ENCODE measurements around the gene PLP2.
"Not testable (repeated sequence)": the region's sequence is repeated elsewhere in the genome, so short reads cannot be mapped to it uniquely, and the experiment has no call there.

The PLP2 gene

DNA sequence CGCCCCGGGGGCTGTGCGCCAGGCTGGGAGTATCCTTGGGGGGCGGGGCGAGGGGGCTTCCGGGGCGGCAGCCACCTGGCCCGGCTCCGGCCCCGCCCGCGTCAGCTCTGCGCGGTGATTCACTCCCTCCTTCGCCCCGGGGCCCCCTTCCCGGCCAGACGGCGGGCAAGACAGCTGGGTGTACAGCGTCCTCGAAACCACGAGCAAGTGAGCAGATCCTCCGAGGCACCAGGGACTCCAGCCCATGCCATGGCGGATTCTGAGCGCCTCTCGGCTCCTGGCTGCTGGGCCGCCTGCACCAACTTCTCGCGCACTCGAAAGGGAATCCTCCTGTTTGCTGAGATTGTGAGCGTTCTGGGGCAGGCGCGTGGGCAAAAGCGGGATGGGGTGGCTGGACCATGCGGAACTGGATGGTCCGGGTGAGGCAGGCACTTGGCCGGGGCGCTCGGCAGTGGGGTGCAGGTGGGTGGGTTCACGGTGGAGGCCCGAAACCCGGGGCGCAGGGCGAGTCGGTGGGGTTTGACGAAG is at the start of gene PLP2:
PLP2 (plus strand) TSS at position 147 of the 528 bp plus-strand sequence; CDS start at position 250, 103 bp downstream.
- DNase-seq (ENCODE audit: low read depth in 4 of 4, low spot score in 1 of 4) = peak in 2 of 4 experiments; percentile 56 to 73

DNA sequence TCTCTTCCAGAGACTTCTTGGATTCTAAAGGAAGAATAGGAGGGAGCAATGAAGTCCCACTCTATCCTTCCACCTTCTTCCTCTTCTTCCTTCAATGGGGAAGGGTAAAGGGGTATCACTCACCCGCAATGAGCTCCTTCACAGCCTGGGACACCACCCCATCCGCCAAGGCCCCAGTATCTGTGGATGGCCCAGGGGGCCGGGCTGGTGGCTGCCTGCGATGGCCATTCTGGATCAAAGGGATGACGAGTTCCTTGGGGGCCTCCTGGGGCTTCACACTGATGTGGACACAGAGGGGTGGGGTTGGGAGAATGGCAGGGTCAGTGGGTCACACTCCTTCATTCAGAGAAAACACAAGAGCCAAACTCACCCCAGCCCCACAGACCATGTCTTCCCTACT is 49.2 kb upstream of the PLP2 start:
- DNase-seq (ENCODE audit: low read depth in 4 of 4, low spot score in 1 of 4) = no peak

- DNase-seq (ENCODE audit: low read depth in 4 of 4, low spot score in 1 of 4) = not testable (repeated sequence)
Observed at GRCh38 chrX:49127742-49128258, 43.9 kb upstream of the PLP2 start.

GRCh38 chrX:49129427-49129826 is 42.3 kb upstream of the PLP2 start:
- no peak for DNase-seq (ENCODE audit: low read depth in 4 of 4, low spot score in 1 of 4)

- not testable (repeated sequence) for DNase-seq (ENCODE audit: low read depth in 4 of 4, low spot score in 1 of 4)
Observed at GRCh38 chrX:49132275-49132674, 39.4 kb upstream of the PLP2 start.

DNA sequence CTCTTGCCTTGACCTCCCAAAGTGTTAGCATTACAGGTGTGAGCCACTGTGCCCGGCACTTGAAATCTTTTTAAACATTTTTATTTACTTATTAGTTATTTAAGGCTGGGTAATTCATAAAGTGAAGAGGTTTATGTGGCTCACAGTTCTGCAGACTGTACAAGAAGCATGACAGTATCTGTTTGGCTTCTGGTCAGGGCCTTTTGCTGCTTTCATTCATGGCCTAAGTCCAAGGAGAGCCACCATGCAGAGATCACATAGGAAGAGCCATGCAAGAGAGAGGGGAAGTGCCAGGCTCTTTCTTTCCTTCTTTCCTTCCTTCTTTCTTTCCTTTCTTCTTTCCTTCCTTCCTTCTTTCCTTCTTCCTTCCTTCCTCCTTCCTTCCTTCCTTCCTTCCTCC is 37.9 kb upstream of the PLP2 start:
- DNase-seq (ENCODE audit: low read depth in 4 of 4, low spot score in 1 of 4) = no peak

DNA sequence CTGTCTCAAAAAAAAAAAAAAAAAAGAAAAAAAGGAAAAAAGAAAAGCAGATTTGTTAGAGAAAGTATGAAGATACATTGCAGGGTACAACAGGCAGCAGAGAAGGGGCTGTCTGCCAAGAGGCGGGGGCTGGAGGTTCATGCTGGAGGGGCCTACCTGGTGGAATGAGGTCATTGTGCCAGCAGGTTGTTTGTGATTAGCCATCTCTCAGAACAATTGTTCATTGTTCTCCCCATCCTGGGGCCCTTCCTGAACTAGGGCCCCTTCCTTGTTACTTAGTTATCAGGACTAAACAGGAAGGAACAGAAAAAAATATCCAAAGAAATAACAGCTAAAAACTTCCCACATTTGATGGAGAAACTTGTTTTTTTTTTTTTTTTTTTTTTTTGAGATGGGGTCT is 34.2 kb upstream of the PLP2 start:
- no peak for DNase-seq (ENCODE audit: low read depth in 4 of 4, low spot score in 1 of 4)

GRCh38 chrX:49139713-49140112 is 32.0 kb upstream of the PLP2 start:
- DNase-seq (ENCODE audit: low read depth in 4 of 4, low spot score in 1 of 4) = no peak

- DNase-seq (ENCODE audit: low read depth in 4 of 4, low spot score in 1 of 4) = not testable (repeated sequence)
Observed at GRCh38 chrX:49142264-49142663, 29.4 kb upstream of the PLP2 start.

- not testable (repeated sequence) for DNase-seq (ENCODE audit: low read depth in 4 of 4, low spot score in 1 of 4)
Observed at GRCh38 chrX:49143154-49143553, 28.5 kb upstream of the PLP2 start.

DNA sequence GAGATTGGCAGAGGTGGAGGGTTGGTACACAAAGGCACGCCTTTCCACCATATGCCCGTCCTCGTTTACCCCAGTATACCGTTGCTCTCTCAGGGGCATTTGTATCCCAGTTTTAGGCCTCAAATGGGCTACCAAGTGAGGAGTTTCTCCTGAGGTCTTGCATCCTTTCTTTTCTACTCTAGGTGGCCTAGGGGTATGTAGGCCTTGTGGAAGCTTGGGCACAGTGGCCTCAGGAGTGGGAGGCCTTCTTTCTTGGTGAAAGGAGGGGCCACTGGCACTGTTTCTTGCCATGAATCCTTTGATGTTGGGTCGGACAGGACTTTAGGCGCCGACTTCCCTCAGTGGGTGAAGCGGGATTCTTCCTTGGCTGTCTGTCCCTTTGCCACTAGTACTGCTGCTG is 24.4 kb upstream of the PLP2 start:
- no peak for DNase-seq (ENCODE audit: low read depth in 4 of 4, low spot score in 1 of 4)

GRCh38 chrX:49147936-49148335 is 23.8 kb upstream of the PLP2 start:
- no peak for DNase-seq (ENCODE audit: low read depth in 4 of 4, low spot score in 1 of 4)

DNA sequence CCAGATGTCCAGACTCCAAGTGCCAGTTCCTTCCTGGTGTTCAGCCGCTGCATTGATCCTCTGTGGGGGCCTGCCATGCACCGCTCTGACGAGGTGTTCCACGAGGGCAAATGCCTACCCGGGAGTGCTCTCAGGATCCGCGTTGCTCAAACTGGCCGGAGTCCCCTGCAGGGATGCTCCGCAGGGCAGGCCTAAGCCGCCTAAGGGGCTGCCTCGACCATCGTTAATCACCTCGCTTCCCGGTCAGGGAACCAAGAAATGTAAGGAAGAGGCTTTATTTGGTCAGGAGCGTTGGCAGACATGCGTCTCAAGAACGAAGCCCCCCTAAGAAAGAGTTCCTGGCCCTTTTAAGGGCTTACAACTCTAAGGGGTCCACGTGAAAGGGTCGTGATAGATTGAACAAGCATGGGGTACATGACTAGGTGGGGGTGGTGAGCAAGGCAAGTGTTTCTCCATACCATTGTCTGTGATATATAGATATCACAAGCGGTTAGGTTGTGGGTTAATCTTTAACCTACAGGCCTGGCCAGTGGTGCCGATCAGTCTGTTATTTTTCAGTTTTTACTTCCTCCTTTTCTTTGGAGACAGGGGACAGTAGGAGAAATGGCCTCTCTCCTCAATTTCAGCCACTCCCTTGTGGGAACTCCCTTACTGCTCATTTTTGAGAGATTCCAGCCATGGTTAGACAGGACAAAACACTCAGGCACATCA is 23.2 kb upstream of the PLP2 start:
- not testable (repeated sequence) for DNase-seq (ENCODE audit: low read depth in 4 of 4, low spot score in 1 of 4)

DNA sequence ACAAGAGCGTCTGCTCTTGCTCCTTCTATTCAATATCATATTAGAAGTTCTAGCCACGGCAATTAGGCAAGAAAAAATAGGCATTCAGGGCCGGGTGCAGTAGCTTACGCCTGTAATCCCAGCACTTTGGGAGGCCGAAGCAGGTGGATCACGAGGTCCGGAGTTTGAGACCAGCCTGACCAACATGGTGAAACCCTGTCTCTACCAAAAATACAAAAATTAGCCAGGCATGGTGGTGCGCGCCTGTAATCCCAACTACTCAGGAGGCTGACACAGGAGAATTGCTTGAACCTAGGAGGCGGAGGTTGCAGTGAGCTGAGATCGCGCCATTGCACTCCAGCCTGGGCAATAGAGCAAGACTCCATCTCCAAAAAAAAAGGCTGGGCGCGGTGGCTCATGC is 22.4 kb upstream of the PLP2 start:
- DNase-seq (ENCODE audit: low read depth in 4 of 4, low spot score in 1 of 4) = not testable (repeated sequence)

- DNase-seq (ENCODE audit: low read depth in 4 of 4, low spot score in 1 of 4) = no peak
Observed at GRCh38 chrX:49153467-49153866, 18.2 kb upstream of the PLP2 start.

DNA sequence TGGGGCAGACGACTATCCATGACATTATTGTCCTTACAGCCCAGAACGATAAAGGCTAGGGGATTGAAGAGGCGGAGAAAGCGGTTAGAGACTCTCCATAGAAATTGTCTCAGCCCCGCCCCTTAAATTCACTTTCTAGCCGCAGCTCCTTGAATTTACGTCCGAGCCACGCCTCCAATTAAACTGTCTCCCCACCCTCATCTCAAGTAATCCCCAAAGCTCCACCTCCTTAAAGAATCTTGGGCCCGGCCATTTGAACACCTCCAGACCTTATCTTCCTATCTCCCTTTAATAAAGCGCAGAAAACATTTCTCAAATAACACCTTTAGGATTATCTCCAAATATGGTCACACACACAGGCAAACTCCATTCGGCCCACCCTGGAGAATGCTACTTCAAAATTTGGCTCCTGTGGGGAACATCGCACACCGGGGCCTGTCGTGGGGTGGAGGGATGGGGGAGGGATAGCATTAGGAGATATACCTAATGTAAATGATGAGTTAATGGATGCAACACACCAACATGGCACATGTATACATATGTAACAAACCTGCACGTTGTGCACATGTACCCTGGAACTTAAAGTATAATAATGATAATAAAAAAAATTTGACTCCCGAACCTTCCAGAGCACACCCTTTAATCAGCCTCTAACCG is 16.3 kb upstream of the PLP2 start:
- no peak for DNase-seq (ENCODE audit: low read depth in 4 of 4, low spot score in 1 of 4)

- DNase-seq (ENCODE audit: low read depth in 4 of 4, low spot score in 1 of 4) = peak; percentile 59 to 74 (median 71)
Observed at GRCh38 chrX:49155900-49156837, 15.5 kb upstream of the PLP2 start.

GRCh38 chrX:49157194-49157593 is 14.5 kb upstream of the PLP2 start:
- no peak for DNase-seq (ENCODE audit: low read depth in 4 of 4, low spot score in 1 of 4)

GRCh38 chrX:49160908-49161307 is 10.8 kb upstream of the PLP2 start:
- no peak for DNase-seq (ENCODE audit: low read depth in 4 of 4, low spot score in 1 of 4)

GRCh38 chrX:49161632-49162031 is 10.1 kb upstream of the PLP2 start:
- DNase-seq (ENCODE audit: low read depth in 4 of 4, low spot score in 1 of 4) = no peak

- no peak for DNase-seq (ENCODE audit: low read depth in 4 of 4, low spot score in 1 of 4)
Observed at GRCh38 chrX:49162620-49163019, 9.1 kb upstream of the PLP2 start, which contains the start of gene MAGIX. Gene MAGIX, plus strand, starts transcription at chrX:49162758. Its CDS starts 132 bp downstream, at chrX:49162890.
